GM12891 (cell line): Measurements from ENCODE around the gene AKAP3.

Experiments
- DNase-seq: peaks from one replicate; pipeline ENCODE4 v3.0.0; 2011; ENCODE audit warnings: low spot score; ENCODE audit not compliant: insufficient read length
- FAIRE-seq: peaks from 2 replicates; lab custom pipeline; 2011; peaks lifted over from hg19 to GRCh38; lab: Jason Lieb, UNC
- PAX5 ChIP-seq: IDR thresholded peaks from 2 replicates; pipeline ENCODE4 v1.6.1; 2011; ENCODE audit warnings: low read length, moderate library complexity, mild to moderate bottlenecking; ENCODE audit not compliant: insufficient read depth, severe bottlenecking
- POLR2A ChIP-seq: IDR thresholded peaks from 2 replicates; pipeline ENCODE4 v1.6.1; 2011; ENCODE audit warnings: low read depth, low read length, control low read depth
- POLR2AphosphoS5 ChIP-seq: IDR thresholded peaks from 2 replicates; pipeline ENCODE4 v1.6.1; 2011; ENCODE audit warnings: low read depth, low read length, control low read depth
- POU2F2 ChIP-seq: IDR thresholded peaks from 2 replicates; pipeline ENCODE4 v1.6.1; 2011; ENCODE audit warnings: low read depth, mild to moderate bottlenecking, control low read depth, low read length, moderate library complexity
- SPI1 ChIP-seq: IDR thresholded peaks from 2 replicates; pipeline ENCODE4 v1.6.1; 2011; ENCODE audit warnings: low read depth, low read length, control low read depth
- TAF1 ChIP-seq: IDR thresholded peaks from 2 replicates; pipeline ENCODE4 v1.6.1; 2011; ENCODE audit warnings: low read depth, low read length, control low read depth

Gene AKAP3

DNA sequence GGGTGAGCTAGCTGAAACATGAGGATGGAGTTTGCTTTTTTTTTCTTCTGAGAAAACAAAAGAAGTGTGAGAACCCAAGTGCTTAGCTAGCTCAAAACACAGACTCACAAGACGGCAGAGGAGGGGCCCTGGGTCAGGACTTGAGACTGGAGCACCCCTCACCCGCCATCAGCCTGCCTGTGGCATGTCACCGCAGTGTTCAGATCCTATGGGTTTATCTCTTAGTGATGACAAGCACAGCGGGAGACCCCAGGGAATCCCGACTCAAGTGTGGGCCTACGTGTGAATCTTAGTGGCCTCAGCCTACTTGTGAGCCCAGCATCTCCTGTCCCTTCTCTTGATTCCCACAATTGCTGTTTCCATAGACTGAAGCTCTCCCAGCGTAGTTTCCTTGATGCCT is 64.0 kb downstream of the AKAP3 start:
- FAIRE-seq (no peak), DNase-seq (no peak)
- TF ChIP-seq SPI1 (no peak), PAX5 (no peak), TAF1 (no peak), POU2F2 (no peak), POLR2A (no peak), POLR2AphosphoS5 (no peak)

DNA sequence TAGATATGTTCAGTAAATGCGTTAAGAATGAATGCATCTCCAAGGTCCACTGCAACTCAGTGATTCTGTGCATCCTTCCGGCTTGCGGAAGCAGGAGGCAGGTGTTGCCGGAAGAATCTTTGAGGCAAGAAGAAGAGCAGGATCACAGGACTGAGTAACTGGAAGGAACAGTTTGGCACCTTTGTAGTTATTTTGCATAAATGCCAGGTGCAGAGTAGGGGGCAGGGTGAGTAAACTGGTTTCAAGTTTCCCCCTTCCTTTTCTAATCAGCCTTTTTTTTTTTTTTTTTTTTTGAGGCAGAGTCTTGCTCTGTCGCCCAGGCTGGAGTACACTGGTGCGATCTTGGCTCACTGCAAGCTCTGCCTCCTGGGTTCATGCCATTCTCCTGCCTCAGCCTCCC is 64.6 kb downstream of the AKAP3 start:
- TF ChIP-seq POLR2AphosphoS5 (no peak), TAF1 (no peak), POLR2A (no peak), PAX5 (no peak), POU2F2 (no peak), SPI1 (no peak)
- FAIRE-seq: no peak

DNA sequence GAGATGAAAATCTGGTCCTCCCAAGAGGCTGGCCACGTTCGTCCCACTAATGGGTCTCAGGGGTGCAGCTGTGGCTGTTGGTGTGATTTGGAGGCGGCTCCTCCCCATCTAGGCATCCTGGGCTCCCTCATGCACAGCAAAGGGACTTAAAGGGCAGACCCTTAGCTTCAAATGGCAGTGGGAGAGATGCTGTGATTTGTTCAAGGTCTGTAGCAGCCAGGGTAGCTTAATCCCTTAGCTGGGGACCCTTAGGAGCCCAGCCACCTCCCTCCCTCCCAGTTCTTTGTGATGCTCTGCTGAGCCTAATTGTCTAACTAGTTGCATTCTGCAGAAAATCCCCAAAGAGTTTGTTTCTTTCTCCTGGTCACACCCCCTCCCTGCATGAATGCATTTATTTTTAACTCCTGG is 68.6 kb downstream of the AKAP3 start:
- TF ChIP-seq PAX5 (no peak), POLR2AphosphoS5 (no peak), POLR2A (no peak)
- DNase-seq (no peak), FAIRE-seq (no peak)

More for the DNA sequence above, 64.6 kb downstream of the AKAP3 start:
- DNase-seq: no peak

DNA sequence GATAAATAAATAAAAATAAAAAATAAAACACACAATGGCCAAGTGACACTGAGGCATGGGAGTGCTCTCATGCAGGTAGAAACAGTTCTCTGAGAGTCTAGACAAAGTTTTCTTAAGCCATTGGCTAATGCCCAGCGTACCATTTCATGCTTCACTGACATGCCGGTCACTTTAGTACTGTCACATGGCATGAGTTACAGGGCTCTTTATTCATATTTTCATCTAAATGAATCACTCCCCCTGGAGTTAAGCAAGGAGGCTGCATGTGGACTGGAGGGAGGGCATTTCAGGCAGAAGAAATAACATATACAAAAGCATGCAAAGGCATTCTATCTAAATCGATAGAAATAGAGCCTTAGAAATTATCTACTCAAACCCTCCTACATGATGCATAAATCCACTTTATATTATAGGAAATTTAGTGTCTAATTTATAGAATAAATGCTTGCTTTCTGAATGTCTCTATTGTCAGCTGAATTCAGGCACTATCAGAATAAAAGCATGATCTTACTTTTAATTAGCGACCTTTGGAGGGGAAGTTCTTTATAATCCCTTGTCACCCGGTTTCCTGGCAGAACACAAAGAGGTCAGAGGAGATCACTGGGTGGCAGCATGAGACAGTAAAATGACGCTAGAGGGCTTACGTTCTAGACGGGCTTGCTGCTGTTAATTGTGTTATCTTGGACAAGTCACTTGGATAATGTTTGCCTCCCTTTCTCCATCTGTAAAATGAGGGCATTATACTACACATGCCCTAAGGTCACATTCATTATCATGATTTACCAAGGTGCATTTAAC is 69.3 kb downstream of the AKAP3 start:
- FAIRE-seq (peak; percentile 83), DNase-seq (no peak)
- TF ChIP-seq POU2F2 (no peak), SPI1 (no peak), PAX5 (no peak), POLR2A (no peak), TAF1 (no peak)

GRCh38 chr12:4572680-4573079 is 76.2 kb downstream of the AKAP3 start:
- TF ChIP-seq POLR2A (no peak), SPI1 (no peak)
- FAIRE-seq (no peak), DNase-seq (no peak)

DNA sequence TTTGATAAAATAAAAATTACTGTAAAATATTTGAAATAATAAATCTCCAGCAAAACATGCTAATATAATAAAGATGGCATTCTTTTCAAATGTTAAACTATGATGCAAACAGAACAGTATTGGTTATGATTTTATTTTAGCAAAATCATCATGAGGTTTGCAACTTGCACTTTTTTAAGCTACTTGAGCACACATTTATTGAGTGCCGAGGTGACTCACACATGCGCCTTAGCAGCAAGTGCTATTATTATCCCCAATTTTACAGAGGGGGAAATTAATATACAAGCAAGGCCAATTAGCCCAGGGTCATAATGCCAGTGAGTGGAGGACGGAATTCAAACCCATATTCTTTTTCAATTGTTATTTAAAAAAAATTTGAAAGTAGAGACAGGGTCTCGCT is 79.6 kb downstream of the AKAP3 start:
- TF ChIP-seq POLR2A: no peak
- TF ChIP-seq TAF1: no peak
- no peak for TF ChIP-seq SPI1
- no peak for TF ChIP-seq PAX5
- TF ChIP-seq POLR2AphosphoS5: no peak
- no peak for TF ChIP-seq POU2F2
- FAIRE-seq (no peak), DNase-seq (no peak)

DNA sequence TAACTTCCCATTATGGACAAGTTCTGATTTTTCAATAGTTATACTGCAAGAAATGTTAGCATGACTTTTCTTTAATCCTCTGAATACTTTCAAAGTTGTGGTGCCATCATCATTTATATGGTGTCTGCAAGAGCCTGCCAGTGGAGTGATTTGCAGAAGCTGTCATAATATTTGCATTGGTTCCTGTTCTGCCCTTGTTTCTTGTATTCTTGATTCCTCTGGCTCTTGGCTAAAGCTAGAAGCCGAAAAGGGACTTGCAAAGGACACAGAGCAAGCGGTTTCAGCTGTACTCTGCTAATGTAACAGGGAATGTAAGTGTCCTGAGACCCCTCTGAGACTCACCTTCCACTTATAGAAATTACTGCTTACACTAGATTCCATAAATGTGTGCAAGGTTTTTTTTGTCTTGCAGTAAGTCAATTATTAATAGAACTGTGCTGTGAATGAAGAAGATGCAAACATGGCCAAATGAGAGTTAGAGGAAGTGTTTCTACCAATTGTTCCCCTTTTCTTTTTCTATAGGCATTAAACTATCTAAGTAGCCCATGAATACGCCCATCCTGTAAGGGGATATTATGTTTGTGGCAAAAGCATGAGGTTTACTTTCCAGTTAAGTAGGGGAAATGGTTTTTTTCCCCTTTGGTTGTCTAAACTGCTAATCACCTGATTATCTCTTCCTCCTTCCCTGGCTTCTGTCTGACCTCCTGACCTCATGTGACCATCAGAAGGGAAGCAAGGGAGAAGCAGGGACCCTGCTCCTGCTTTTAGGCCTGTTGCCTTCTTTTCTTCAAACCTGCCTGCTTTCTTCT is 81.6 kb downstream of the AKAP3 start:
- no peak for TF ChIP-seq POLR2AphosphoS5
- no peak for TF ChIP-seq POU2F2
- TF ChIP-seq TAF1: no peak
- no peak for TF ChIP-seq POLR2A
- TF ChIP-seq SPI1: peak; percentile 44; the same call in 1 of the 2 replicates
- DNase-seq: no peak
- peak; percentile 81 for FAIRE-seq

- TF ChIP-seq PAX5 (no peak), POLR2AphosphoS5 (no peak), POU2F2 (no peak), SPI1 (peak; percentile 70), TAF1 (no peak), POLR2A (no peak)
- FAIRE-seq (no peak), DNase-seq (no peak)
These were observed 82.4 kb downstream of the AKAP3 start for GRCh38 chr12:4566474-4566873.
